Thyroid gland (tissue), 4 donors: Measurements from ENCODE around the gene HDGFL2.

Experiments used
- CTCF ChIP-seq, 6 experiments: fragments of 200-600 bp in 3 of 6; fragments of 450-650 bp in 3 of 6; sonication (generic) in 3 of 6; IDR thresholded peaks; one replicate each; pipeline ENCODE4 v1.5.1; 2016 to 2019; ENCODE audit warnings: antibody characterized with exemption in 6 of 6, mild to moderate bottlenecking in 2 of 6, inconsistent platforms in 1 of 6, moderate library complexity in 1 of 6
- POLR2A ChIP-seq, 2 donors: fragments of 450-650 bp; IDR thresholded peaks; one replicate each; pipeline ENCODE4 v1.6.1; 2017; ENCODE audit warnings: antibody characterized with exemption in 2 of 2, mild to moderate bottlenecking in 2 of 2, moderate library complexity in 1 of 2

- no peak for TF ChIP-seq CTCF (IDR thresholded peaks at IDR 0.05)
- TF ChIP-seq POLR2A (IDR thresholded peaks at IDR 0.05): no peak
These were observed 39.1 kb upstream of the HDGFL2 start for GRCh38 chr19:4432918-4433506.
